ENCODE measurements around the gene HIF3A. TPM values are rescaled to one million over a fixed set of nuclear protein-coding genes. Genes with fewer than 3 reads are reported as not detected.

Gene HIF3A
- total RNA-seq, 2 donors from 2014 or later, result 41.6 to 71.9 TPM

DNA sequence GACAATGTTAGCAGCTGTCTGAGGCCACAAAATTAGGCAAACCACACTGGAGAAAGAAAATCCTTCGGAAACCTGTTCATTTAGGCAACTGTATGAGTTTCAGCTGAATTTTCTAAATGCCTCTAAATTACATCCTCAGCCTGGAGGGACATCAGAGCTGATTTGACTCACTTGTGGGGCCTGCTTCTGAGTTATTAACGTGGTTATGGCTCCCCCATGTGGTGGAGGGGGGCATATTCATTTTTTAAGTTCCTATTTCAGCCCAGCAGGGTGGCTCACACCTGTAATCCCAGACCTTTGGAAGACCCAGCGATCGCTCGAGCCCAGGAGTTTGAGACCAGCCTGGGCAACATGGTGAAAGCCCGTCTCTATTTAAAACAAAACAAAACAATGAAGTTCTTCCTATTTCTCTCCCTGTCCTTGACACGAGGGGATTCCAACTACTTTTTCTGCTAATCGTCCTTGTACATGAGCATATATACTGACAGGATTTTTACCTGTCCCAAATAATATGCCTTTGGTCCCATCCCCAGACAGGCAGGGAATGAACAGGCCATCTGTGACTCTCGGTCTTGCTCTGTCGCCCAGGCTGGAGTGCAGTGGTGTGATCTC is 31.5 kb upstream of the HIF3A start:
- H3K4me1 Mint-ChIP-seq, result peaks cover 17% of the 10 kb centered on the region
- Histone ChIP-seq H3K9me3 (ENCODE audit: control insufficient read depth, low read length) (peaks cover 16% of the 10 kb centered on the region), H3K4me3 (ENCODE audit: low read length) (no peak overlapping the region), H3K36me3 (ENCODE audit: control insufficient read depth, insufficient read depth, low read length) (peaks cover 17% of the 10 kb centered on the region), H3K9ac (ENCODE audit: extremely low read depth, low read length, poor library complexity, severe bottlenecking) (no peak overlapping the region), H3K27me3 (ENCODE audit: control insufficient read depth, insufficient read depth, low read length, poor library complexity, severe bottlenecking) (no peaks in the 10 kb centered on the region), H3K4me1 (ENCODE audit: control insufficient read depth, insufficient read depth, low read length) (no peaks in the 10 kb centered on the region), H3K27ac (ENCODE audit: low read depth, low read length) (no peak overlapping the region)
- WGBS, 2 experiments (ENCODE audit: insufficient coverage in 1 of 2, insufficient read length in 1 of 2), result 21 to 34% methylated on average over 7 to 10 of the region's 10 CpGs
- peak; percentile 95 for TF ChIP-seq CTCF (conservative IDR thresholded peaks at IDR 0.05)
- H3K4me3 Mint-ChIP-seq, result no peak overlapping the region
- peak; percentile 94 for DNase-seq
- peaks cover 28% of the 10 kb centered on the region for H3K36me3 Mint-ChIP-seq (ENCODE audit: low read depth)
- H3K27me3 Mint-ChIP-seq (ENCODE audit: insufficient read depth), result peaks cover 3% of the 10 kb centered on the region
- H3K27ac Mint-ChIP-seq, result no peak overlapping the region
- peaks cover 23% of the 10 kb centered on the region for H3K9me3 Mint-ChIP-seq

DNA sequence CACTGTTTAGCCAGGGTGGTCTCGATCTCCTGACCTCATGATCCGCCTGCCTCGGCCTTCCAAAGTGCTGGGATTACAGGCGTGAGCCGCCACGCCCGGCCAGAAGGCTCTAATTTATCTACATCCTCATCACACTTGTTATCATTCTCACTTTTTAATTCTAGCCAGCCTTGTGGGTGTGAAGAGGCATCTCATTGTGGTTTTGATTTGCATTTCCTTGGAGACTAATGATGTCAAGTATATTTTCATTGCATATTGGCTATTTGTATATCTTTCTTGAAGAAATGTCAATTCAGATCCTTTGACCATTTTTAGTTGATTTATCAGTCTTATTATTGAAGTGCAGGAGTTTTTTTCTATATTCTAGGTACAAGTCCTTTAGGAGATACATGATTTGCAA is 27.7 kb upstream of the HIF3A start:
- Histone ChIP-seq H3K4me3 (ENCODE audit: low read length) (peak overlapping the region; percentile 19), H3K9me3 (ENCODE audit: control insufficient read depth, low read length) (peaks cover 16% of the 10 kb centered on the region), H3K27me3 (ENCODE audit: control insufficient read depth, insufficient read depth, low read length, poor library complexity, severe bottlenecking) (no peaks in the 10 kb centered on the region), H3K9ac (ENCODE audit: extremely low read depth, low read length, poor library complexity, severe bottlenecking) (no peak overlapping the region), H3K27ac (ENCODE audit: low read depth, low read length) (no peak overlapping the region), H3K4me1 (ENCODE audit: control insufficient read depth, insufficient read depth, low read length) (peaks cover 3% of the 10 kb centered on the region), H3K36me3 (ENCODE audit: control insufficient read depth, insufficient read depth, low read length) (peaks cover 34% of the 10 kb centered on the region)
- no peak for DNase-seq
- peaks cover 51% of the 10 kb centered on the region for H3K36me3 Mint-ChIP-seq (ENCODE audit: low read depth)
- no peaks in the 10 kb centered on the region for H3K27me3 Mint-ChIP-seq (ENCODE audit: insufficient read depth)
- WGBS, 2 experiments (ENCODE audit: insufficient coverage in 1 of 2, insufficient read length in 1 of 2), result 84 to 93% methylated on average over 4 to 7 of the region's 7 CpGs
- H3K4me3 Mint-ChIP-seq, result no peak overlapping the region
- TF ChIP-seq CTCF (conservative IDR thresholded peaks at IDR 0.05), result no peak
- H3K27ac Mint-ChIP-seq, result no peak overlapping the region
- H3K9me3 Mint-ChIP-seq, result peaks cover 23% of the 10 kb centered on the region
- peaks cover 35% of the 10 kb centered on the region for H3K4me1 Mint-ChIP-seq

- H3K4me3 ChIP-seq (ENCODE audit: low read length), result peak overlapping the region; percentile 90
- peaks cover 16% of the 10 kb centered on the region for H3K9me3 ChIP-seq (ENCODE audit: control insufficient read depth, low read length)
- no peaks in the 10 kb centered on the region for H3K27me3 ChIP-seq (ENCODE audit: control insufficient read depth, insufficient read depth, low read length, poor library complexity, severe bottlenecking)
- H3K27me3 Mint-ChIP-seq (ENCODE audit: insufficient read depth), result no peaks in the 10 kb centered on the region
- peak overlapping the region; percentile 96 for H3K27ac Mint-ChIP-seq
- peak overlapping the region; percentile 59 for H3K9ac ChIP-seq (ENCODE audit: extremely low read depth, low read length, poor library complexity, severe bottlenecking)
- H3K4me1 ChIP-seq (ENCODE audit: control insufficient read depth, insufficient read depth, low read length), result peaks cover 3% of the 10 kb centered on the region
- 44 to 48% methylated on average over 11 to 17 of the region's 17 CpGs for WGBS, 2 experiments (ENCODE audit: insufficient coverage in 1 of 2, insufficient read length in 1 of 2)
- peak overlapping the region; percentile 55 for H3K27ac ChIP-seq (ENCODE audit: low read depth, low read length)
- peaks cover 51% of the 10 kb centered on the region for H3K36me3 Mint-ChIP-seq (ENCODE audit: low read depth)
- no peak for TF ChIP-seq CTCF (conservative IDR thresholded peaks at IDR 0.05)
- DNase-seq, result no peak
- no peak overlapping the region for H3K4me3 Mint-ChIP-seq
- peaks cover 32% of the 10 kb centered on the region for H3K4me1 Mint-ChIP-seq
- peaks cover 42% of the 10 kb centered on the region for H3K36me3 ChIP-seq (ENCODE audit: control insufficient read depth, insufficient read depth, low read length)
- H3K9me3 Mint-ChIP-seq, result peaks cover 23% of the 10 kb centered on the region
These were observed 26.2 kb upstream of the HIF3A start for GRCh38 chr19:46270521-46271256.

Measured in endodermal cell (in vitro differentiated cells).